Body of pancreas (tissue), 4 donors: ENCODE data around the gene ARHGAP24. TPM values are rescaled to one million over a fixed set of nuclear protein-coding genes. Genes with fewer than 3 reads are reported as not detected.

Source experiments
- ATAC-seq: fragments of 150-250 bp; one replicate; pipeline ENCODE4 v1.9.1; 2016
- DNase-seq, 4 donors: peaks; one replicate each; pipeline ENCODE4 v3.0.0-alpha.2; 2019
- H3K27ac ChIP-seq, 4 donors: fragments of 200-600 bp; sonication (generic); 1 replicate in 3 of 4; 2 replicates in 1 of 4; pipeline versions ENCODE4 v1.5.1 to v1.6.1; 2016 to 2019; ENCODE audit warnings: mild to moderate bottlenecking in 1 of 4, mixed read lengths in 1 of 4, moderate library complexity in 1 of 4
- H3K27me3 ChIP-seq, 2 donors: fragments of 200-600 bp; sonication (generic); one replicate each; pipeline ENCODE4 v1.6.0; 2016; ENCODE audit warnings: mild to moderate bottlenecking in 1 of 2
- H3K36me3 ChIP-seq, 2 donors: fragments of 200-600 bp; sonication (generic); replicated peaks in 1 of 2; 2 replicates each; pipeline ENCODE4 v1.5.1; 2016; ENCODE audit warnings: low read depth in 2 of 2; ENCODE audit not compliant: insufficient read depth in 1 of 2
- H3K4me1 ChIP-seq: fragments of 200-600 bp; sonication (generic); one replicate; pipeline ENCODE4 v1.6.0; 2016
- H3K4me3 ChIP-seq, 2 donors: fragments of 200-600 bp; sonication (generic); 1 replicate in 1 of 2; 2 replicates in 1 of 2; pipeline ENCODE4 v1.5.1; 2016 to 2019
- H3K9me3 ChIP-seq, 3 donors: fragments of 200-600 bp; sonication (generic); 1 replicate in 2 of 3; 2 replicates in 1 of 3; pipeline ENCODE4 v1.5.1; 2016
- POLR2A ChIP-seq, 3 donors: fragments of 450-650 bp; IDR thresholded peaks; one replicate each; pipeline ENCODE4 v1.6.1; 2016; ENCODE audit warnings: antibody characterized with exemption in 3 of 3, mild to moderate bottlenecking in 2 of 3
- WGBS, 2 donors: methylation state at CpG; one replicate each; pipeline ENCODE4 v1.1.5; 2017; 5-methylcytosine and 5-hydroxymethylcytosine counted together
- intact Hi-C: fragments of 100-400 bp; cut with DNase I; formaldehyde crosslinking; loops from one replicate; pipeline ENCODE4 v1.15.1; 2023
- total RNA-seq, 2 donors: library from RNA; depleted of rRNA; stranded (reverse); fragments of >200 nt; gene quantifications; one replicate each; pipeline ENCODE4 v1.1.0, GENCODE V29; 2016
- TF ChIP-seq, protein P1 (sequence below), 7 experiments: fragments of 450-650 bp in 4 of 7; fragments of 200-600 bp in 3 of 7; sonication (generic) in 3 of 7; IDR thresholded peaks; one replicate each; pipeline ENCODE4 v1.5.1; 2016 to 2019; ENCODE audit warnings: antibody characterized with exemption in 7 of 7

Gene ARHGAP24
- total RNA-seq, 2 donors from 2014 or later: 43.3 to 113 TPM

- Histone ChIP-seq H3K4me3 (no peak overlapping the region), H3K36me3 (no peaks in the 10 kb centered on the region), H3K4me1 (peaks cover 27% of the 10 kb centered on the region), H3K9me3 (peaks cover 0 to 3% (median 0%) of the 10 kb centered on the region in 3 donors), H3K27me3 (no peaks in the 10 kb centered on the region), H3K27ac (no peak overlapping the region)
- intact Hi-C loops: no loop called here
- TF ChIP-seq, protein P1, sequence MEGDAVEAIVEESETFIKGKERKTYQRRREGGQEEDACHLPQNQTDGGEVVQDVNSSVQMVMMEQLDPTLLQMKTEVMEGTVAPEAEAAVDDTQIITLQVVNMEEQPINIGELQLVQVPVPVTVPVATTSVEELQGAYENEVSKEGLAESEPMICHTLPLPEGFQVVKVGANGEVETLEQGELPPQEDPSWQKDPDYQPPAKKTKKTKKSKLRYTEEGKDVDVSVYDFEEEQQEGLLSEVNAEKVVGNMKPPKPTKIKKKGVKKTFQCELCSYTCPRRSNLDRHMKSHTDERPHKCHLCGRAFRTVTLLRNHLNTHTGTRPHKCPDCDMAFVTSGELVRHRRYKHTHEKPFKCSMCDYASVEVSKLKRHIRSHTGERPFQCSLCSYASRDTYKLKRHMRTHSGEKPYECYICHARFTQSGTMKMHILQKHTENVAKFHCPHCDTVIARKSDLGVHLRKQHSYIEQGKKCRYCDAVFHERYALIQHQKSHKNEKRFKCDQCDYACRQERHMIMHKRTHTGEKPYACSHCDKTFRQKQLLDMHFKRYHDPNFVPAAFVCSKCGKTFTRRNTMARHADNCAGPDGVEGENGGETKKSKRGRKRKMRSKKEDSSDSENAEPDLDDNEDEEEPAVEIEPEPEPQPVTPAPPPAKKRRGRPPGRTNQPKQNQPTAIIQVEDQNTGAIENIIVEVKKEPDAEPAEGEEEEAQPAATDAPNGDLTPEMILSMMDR (IDR thresholded peaks at IDR 0.05): no peak
- TF ChIP-seq POLR2A (IDR thresholded peaks at IDR 0.05): no peak
- DNase-seq (no peak), ATAC-seq (no peak)
- 72 to 74% methylated on average over 5 of the region's 5 CpGs for WGBS, 2 donors
These were observed 389.6 kb downstream of the ARHGAP24 start for GRCh38 chr4:85864259-85865205.

- H3K36me3 ChIP-seq: no peaks in the 10 kb centered on the region
- H3K4me1 ChIP-seq: peaks cover 25% of the 10 kb centered on the region
These were observed 390.3 kb downstream of the ARHGAP24 start for GRCh38 chr4:85865256-85865655.

DNA sequence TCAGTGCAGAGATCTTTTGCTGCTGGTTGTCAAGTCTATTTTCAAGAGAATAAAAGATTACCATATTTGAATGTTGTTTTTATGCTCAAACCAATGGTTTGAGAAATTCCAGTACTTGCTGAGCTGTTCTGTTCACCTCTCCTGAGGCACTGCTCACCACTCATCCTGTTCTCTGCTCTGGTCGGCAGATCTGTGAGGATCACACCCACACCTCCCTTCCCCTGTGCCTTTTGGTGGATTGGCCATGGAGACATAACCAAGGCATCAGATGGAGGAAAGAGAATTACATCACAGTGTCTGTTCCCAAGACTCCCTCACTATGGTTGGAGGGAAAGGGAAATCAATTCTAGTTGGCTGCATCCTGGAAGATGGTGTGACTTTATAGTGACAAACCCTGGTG is 391.6 kb downstream of the ARHGAP24 start:
- Histone ChIP-seq H3K36me3 (no peaks in the 10 kb centered on the region), H3K4me3 (no peak overlapping the region), H3K27me3 (no peaks in the 10 kb centered on the region), H3K4me1 (peaks cover 30% of the 10 kb centered on the region), H3K9me3 (peaks cover 0 to 3% (median 0%) of the 10 kb centered on the region in 3 donors), H3K27ac (peak overlapping the region in 2 of 4 donors; percentile 2 to 31)
- TF ChIP-seq, protein P1 (IDR thresholded peaks at IDR 0.05): no peak
- no peak for TF ChIP-seq POLR2A (IDR thresholded peaks at IDR 0.05)
- ATAC-seq (peak; percentile 27), DNase-seq (no peak)
- intact Hi-C loops: no loop called here
- 90 to 100% methylated on average over 1 of the region's 1 CpG for WGBS, 2 donors

More at GRCh38 chr4:85865256-85865655, 390.3 kb downstream of the ARHGAP24 start:
- H3K27ac ChIP-seq: no peak overlapping the region
- H3K9me3 ChIP-seq: peaks cover 0 to 3% (median 0%) of the 10 kb centered on the region in 3 donors
- TF ChIP-seq, protein P1 (IDR thresholded peaks at IDR 0.05): no peak
- no peak for TF ChIP-seq POLR2A (IDR thresholded peaks at IDR 0.05)
- H3K4me3 ChIP-seq: no peak overlapping the region
- intact Hi-C loops: no loop called here
- DNase-seq (no peak), ATAC-seq (no peak)
- H3K27me3 ChIP-seq: no peaks in the 10 kb centered on the region

DNA sequence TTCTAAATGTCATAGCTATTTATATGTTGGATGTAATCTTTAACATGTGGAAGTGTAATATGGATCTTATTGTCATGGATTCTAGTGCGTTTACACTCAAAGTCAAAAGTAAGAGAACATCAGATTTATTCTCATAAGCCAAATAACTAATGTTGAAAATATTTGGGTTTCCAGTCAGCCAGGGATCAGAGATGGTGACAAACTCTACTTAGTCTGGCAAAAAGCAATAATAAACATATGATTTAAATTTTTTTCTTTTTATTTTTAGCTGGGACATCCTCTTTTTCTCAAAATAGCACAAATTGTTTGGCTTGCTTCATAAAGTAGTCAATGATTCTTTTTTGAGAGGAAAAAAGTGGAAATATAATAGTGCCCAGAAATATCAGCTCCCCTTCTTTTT is 392.3 kb downstream of the ARHGAP24 start:
- no peak for ATAC-seq
- Histone ChIP-seq H3K9me3 (peaks cover 0 to 3% (median 0%) of the 10 kb centered on the region in 3 donors), H3K4me3 (no peak overlapping the region), H3K36me3 (no peaks in the 10 kb centered on the region), H3K27ac (peak overlapping the region in 1 of 4 donors; percentile 31), H3K4me1 (peaks cover 38% of the 10 kb centered on the region), H3K27me3 (no peaks in the 10 kb centered on the region)
- intact Hi-C loops: no loop called here
- WGBS, 2 donors: 94 to 97% methylated on average over 1 of the region's 1 CpG
- DNase-seq: no peak
- TF ChIP-seq, protein P1 (IDR thresholded peaks at IDR 0.05): no peak
- no peak for TF ChIP-seq POLR2A (IDR thresholded peaks at IDR 0.05)
